H1 (cell line): ENCODE measurements around the gene HES1. TPM values are rescaled to one million over a fixed set of nuclear protein-coding genes. Genes with fewer than 3 reads are reported as not detected.
A peak's percentile ranks its signal among the peaks of the same experiment; 100 is the strongest.

Experiments used
- CTCF ChIA-PET: fragments of 300-600 bp; sonication (Branson Sonifier 250); formaldehyde crosslinking; loops from one replicate; lab custom pipeline; 2021; ENCODE audit not compliant: partially characterized antibody; lab: Charles Lee
- POLR2A ChIA-PET: fragments of 300-600 bp; sonication (Branson Sonifier 250); formaldehyde crosslinking; loops from one replicate; lab custom pipeline; 2021; ENCODE audit warnings: inconsistent platforms; ENCODE audit not compliant: partially characterized antibody; lab: Charles Lee
- DNase-seq, 2 experiments: peaks; one replicate each; pipeline versions ENCODE4 v3.0.0 to v3.0.0-alpha.2; 2010 to 2022; ENCODE audit warnings: low spot score in 2 of 2, low read depth in 1 of 2, mixed read lengths in 1 of 2
- FAIRE-seq: peaks from 2 replicates; lab custom pipeline; 2011; peaks lifted over from hg19 to GRCh38; lab: Jason Lieb, UNC
- H2AFZ ChIP-seq: 2 replicates; pipeline ENCODE4 v1.8.1; 2012; ENCODE audit warnings: low read length, inconsistent platforms
- H2AK5ac ChIP-seq: 2 replicates; pipeline ENCODE4 v1.6.1; 2013; ENCODE audit warnings: low read depth, low read length
- H2BK120ac ChIP-seq: replicated peaks from 2 replicates; pipeline ENCODE3; 2013; ENCODE audit warnings: low read depth, low read length, inconsistent platforms
- H2BK12ac ChIP-seq: 2 replicates; pipeline ENCODE4 v1.6.1; 2013; ENCODE audit warnings: low read depth, low read length
- H2BK15ac ChIP-seq: 2 replicates; pipeline ENCODE4 v1.6.1; 2013; ENCODE audit warnings: low read length
- H2BK20ac ChIP-seq: 2 replicates; pipeline ENCODE4 v1.6.1; 2013; ENCODE audit warnings: low read length
- H2BK5ac ChIP-seq: 2 replicates; pipeline ENCODE4 v1.6.1; 2013; ENCODE audit warnings: low read depth, low read length
- H3K14ac ChIP-seq: 2 replicates; pipeline ENCODE4 v1.6.1; 2013; ENCODE audit warnings: inconsistent platforms; ENCODE audit not compliant: insufficient read length
- H3K18ac ChIP-seq: 2 replicates; pipeline ENCODE4 v1.6.1; 2013; ENCODE audit warnings: low read length; ENCODE audit errors: extremely low read depth
- H3K23ac ChIP-seq: 2 replicates; pipeline ENCODE4 v1.6.1; 2013; ENCODE audit warnings: inconsistent platforms; ENCODE audit not compliant: insufficient read length
- H3K23me2 ChIP-seq: 2 replicates; pipeline ENCODE4 v1.6.1; 2013; ENCODE audit warnings: low read depth, low read length
- H3K27ac ChIP-seq: 2 replicates; pipeline ENCODE4 v1.6.1; 2011; ENCODE audit warnings: low read depth, low read length, inconsistent platforms
- H3K27me3 ChIP-seq, 4 experiments: replicated peaks in 1 of 4; 1 replicate in 1 of 4; 2 replicates in 3 of 4; pipeline versions ENCODE4 v1.6.1 to v1.8.1; 2011 to 2013; ENCODE audit warnings: low read length in 3 of 4, mild to moderate bottlenecking in 3 of 4, inconsistent platforms in 2 of 4, mixed read lengths in 2 of 4, moderate library complexity in 1 of 4; ENCODE audit not compliant: control insufficient read depth in 3 of 4, insufficient read depth in 3 of 4; ENCODE audit errors: extremely low read depth in 1 of 4
- H3K36me3 ChIP-seq, 4 experiments: 2 replicates each; pipeline versions ENCODE4 v1.6.1 to v1.8.1; 2011 to 2013; ENCODE audit warnings: mild to moderate bottlenecking in 4 of 4, low read length in 3 of 4, moderate library complexity in 2 of 4, control low read depth in 1 of 4, inconsistent platforms in 1 of 4; ENCODE audit not compliant: insufficient read depth in 4 of 4, control insufficient read depth in 2 of 4
- H3K4ac ChIP-seq: replicated peaks from 2 replicates; pipeline ENCODE3; 2013; ENCODE audit warnings: low read length, low read depth, mixed read lengths, inconsistent platforms; ENCODE audit not compliant: insufficient read length
- H3K4me1 ChIP-seq, 4 experiments: replicated peaks in 1 of 4; 1 replicate in 1 of 4; 2 replicates in 3 of 4; pipeline versions ENCODE4 v1.6.1 to v1.8.1; 2011 to 2013; ENCODE audit warnings: low read length in 3 of 4, inconsistent platforms in 2 of 4, mixed read lengths in 1 of 4; ENCODE audit not compliant: insufficient read depth in 4 of 4, control insufficient read depth in 3 of 4
- H3K4me2 ChIP-seq, 2 experiments: 2 replicates each; pipeline versions ENCODE4 v1.6.1 to v1.8.1; 2011 to 2013; ENCODE audit warnings: low read depth in 2 of 2, low read length in 2 of 2, control low read depth in 1 of 2, inconsistent platforms in 1 of 2, mild to moderate bottlenecking in 1 of 2; ENCODE audit not compliant: insufficient read depth in 1 of 2
- H3K4me3 ChIP-seq, 4 experiments: fragments of 200-600, 300-600 bp in 1 of 4; sonication (generic), shearing (Covaris generic), sonication (Bioruptor Twin) in 1 of 4; 2 replicates each; pipeline versions ENCODE4 v1.5.1 to v1.8.1; 2011 to 2016; ENCODE audit warnings: low read length in 4 of 4, low read depth in 3 of 4, control low read depth in 2 of 4, inconsistent platforms in 2 of 4, mild to moderate bottlenecking in 2 of 4, mixed read lengths in 1 of 4, moderate library complexity in 1 of 4; ENCODE audit not compliant: insufficient read depth in 2 of 4; ENCODE audit errors: extremely low read depth in 1 of 4
- H3K56ac ChIP-seq: replicated peaks from 2 replicates; pipeline ENCODE3; 2013; ENCODE audit warnings: low read depth, mild to moderate bottlenecking, mixed read lengths, low read length, inconsistent platforms; ENCODE audit not compliant: insufficient read length
- H3K79me1 ChIP-seq: 2 replicates; pipeline ENCODE4 v1.6.1; 2013; ENCODE audit warnings: low read depth, low read length, control low read depth
- H3K79me2 ChIP-seq, 2 experiments: 2 replicates each; pipeline versions ENCODE4 v1.6.1 to v1.8.1; 2012 to 2013; ENCODE audit warnings: low read length in 2 of 2, mild to moderate bottlenecking in 2 of 2, inconsistent platforms in 1 of 2; ENCODE audit not compliant: insufficient read depth in 2 of 2, control insufficient read depth in 1 of 2
- H3K9ac ChIP-seq, 4 experiments: replicated peaks in 1 of 4; 1 replicate in 1 of 4; 2 replicates in 3 of 4; pipeline versions ENCODE4 v1.6.1 to v1.8.1; 2011 to 2013; ENCODE audit warnings: low read depth in 3 of 4, low read length in 3 of 4, control low read depth in 2 of 4, mild to moderate bottlenecking in 2 of 4, moderate library complexity in 2 of 4, inconsistent platforms in 1 of 4; ENCODE audit errors: extremely low read depth in 1 of 4
- H3K9me3 ChIP-seq, 2 experiments: 2 replicates each; pipeline versions ENCODE4 v1.6.1 to v1.8.1; 2012 to 2013; ENCODE audit warnings: mild to moderate bottlenecking in 2 of 2, moderate library complexity in 2 of 2, control low read depth in 1 of 2, inconsistent platforms in 1 of 2, low read depth in 1 of 2, low read length in 1 of 2, mixed read lengths in 1 of 2; ENCODE audit not compliant: insufficient read depth in 2 of 2
- H4K20me1 ChIP-seq, 2 experiments: replicated peaks in 1 of 2; 2 replicates each; pipeline versions ENCODE3 to v1.8.1; 2011 to 2013; ENCODE audit warnings: inconsistent platforms in 2 of 2, low read length in 2 of 2, mild to moderate bottlenecking in 1 of 2; ENCODE audit not compliant: insufficient read depth in 2 of 2, control insufficient read depth in 1 of 2
- H4K5ac ChIP-seq: 2 replicates; pipeline ENCODE4 v1.6.1; 2013; ENCODE audit warnings: low read length, low read depth, mixed read lengths, inconsistent platforms; ENCODE audit not compliant: insufficient read length
- H4K8ac ChIP-seq: 2 replicates; pipeline ENCODE4 v1.8.0; 2013; ENCODE audit warnings: mild to moderate bottlenecking, moderate library complexity, low read length, inconsistent platforms; ENCODE audit not compliant: insufficient read depth; ENCODE audit errors: extremely low read depth
- H4K91ac ChIP-seq: replicated peaks from 2 replicates; pipeline ENCODE3; 2013; ENCODE audit warnings: low read length, mixed read lengths, inconsistent platforms; ENCODE audit not compliant: insufficient read length
- BCL11A ChIP-seq, 2 experiments: IDR thresholded peaks; one replicate each; pipeline ENCODE4 v1.6.1; 2011; ENCODE audit warnings: low read depth in 2 of 2, low read length in 2 of 2, mild to moderate bottlenecking in 2 of 2
- FOSL1 ChIP-seq: IDR thresholded peaks from 2 replicates; pipeline ENCODE4 v1.6.1; 2011; ENCODE audit warnings: mild to moderate bottlenecking, low read depth, low read length, moderate library complexity; ENCODE audit not compliant: insufficient read depth
- HDAC6 ChIP-seq: IDR thresholded peaks from one replicate; pipeline ENCODE4 v1.7.1; 2012; ENCODE audit warnings: low read depth, mild to moderate bottlenecking, inconsistent platforms, low read length, moderate library complexity
- NRF1 ChIP-seq: IDR thresholded peaks from 2 replicates; pipeline ENCODE4 v1.6.1; 2011; ENCODE audit warnings: mild to moderate bottlenecking, low read depth, low read length, improper control_type of control experiment
- POLR2A ChIP-seq, 2 experiments: IDR thresholded peaks; 1 replicate in 1 of 2; 2 replicates in 1 of 2; pipeline ENCODE4 v1.6.1; 2011; ENCODE audit warnings: low read depth in 2 of 2, low read length in 2 of 2, mild to moderate bottlenecking in 2 of 2; ENCODE audit errors: control extremely low read depth in 1 of 2
- RAD21 ChIP-seq, 2 experiments: IDR thresholded peaks in 1 of 2; conservative IDR thresholded peaks in 1 of 2; 2 replicates each; pipeline ENCODE4 v1.6.1; 2011; ENCODE audit warnings: low read depth in 2 of 2, low read length in 2 of 2, improper control_type of control experiment in 1 of 2, inconsistent platforms in 1 of 2, mild to moderate bottlenecking in 1 of 2, moderate library complexity in 1 of 2
- RNF2 ChIP-seq: fragments of 200-900, 300-1000 bp; sonication (generic); IDR thresholded peaks from 2 replicates; pipeline ENCODE4 v1.7.1; 2016; ENCODE audit warnings: borderline replicate concordance, low read depth, mild to moderate bottlenecking, antibody characterized with exemption, low read length; ENCODE audit not compliant: poor library complexity, severe bottlenecking; ENCODE audit errors: missing control alignments
- SIN3A ChIP-seq, 2 experiments: IDR thresholded peaks in 1 of 2; conservative IDR thresholded peaks in 1 of 2; 2 replicates each; pipeline ENCODE4 v1.6.1; 2011 to 2012; ENCODE audit warnings: low read length in 2 of 2, improper control_type of control experiment in 1 of 2, low read depth in 1 of 2, mild to moderate bottlenecking in 1 of 2
- TBP ChIP-seq: IDR thresholded peaks from 2 replicates; pipeline ENCODE4 v1.6.1; 2011; ENCODE audit warnings: low read depth, low read length, improper control_type of control experiment
- WGBS, 2 experiments: shearing (Covaris generic) in 1 of 2; methylation state at CpG; one replicate each; pipeline versions ENCODE4 v1.1.6 to v1.1.7; 2013 to 2015; ENCODE audit warnings: low lambda C conversion rate in 2 of 2, mixed read lengths in 2 of 2, inconsistent platforms in 1 of 2, low coverage in 1 of 2, missing lambda C conversion rate in 1 of 2; ENCODE audit not compliant: insufficient replicate concordance in 2 of 2, insufficient coverage in 1 of 2, insufficient read length in 1 of 2; ENCODE audit errors: extremely low coverage in 1 of 2, missing lambda C conversion rate in 1 of 2; 5-methylcytosine and 5-hydroxymethylcytosine counted together
- polyA plus RNA-seq, 7 experiments: library from polyadenylated mRNA; depleted of rRNA in 3 of 7; stranded (reverse) in 5 of 7; unstranded in 2 of 7; fragments of >200 nt in 5 of 7; fragments of 200-250 nt in 2 of 7; gene quantifications; 1 replicate in 5 of 7; 2 replicates in 1 of 7; 4 replicates in 1 of 7; pipeline versions ENCODE4 v1.2.1 to v1.2.3, GENCODE V29; 2011 to 2013; ENCODE audit warnings: missing spikeins in 2 of 7, mixed read lengths in 2 of 7
- total RNA-seq: library from RNA; stranded (reverse); fragmentation: NEBNext Ultra II Directional; extraction: Animal tissue kit (Norgen Biotek cat#: 25700); gene quantifications from 2 replicates; pipeline ENCODE4 v1.2.1, GENCODE V29; 2021
- TF ChIP-seq, protein P1 (sequence below): IDR thresholded peaks from 2 replicates; pipeline ENCODE4 v1.6.1; 2012; ENCODE audit warnings: inconsistent platforms

HES1 gene
- total and polyA plus RNA-seq, 2 of the 8 experiments (the other 6 are each of a cell fraction or from before 2014, with no cell fraction given) = 7.9 to 12.9 TPM

- Histone ChIP-seq H3K27me3 (no peaks in the 10 kb centered on the region; a peak in 1 of 7 replicates), H3K4me3 (no peak overlapping the region)
- no peak for TF ChIP-seq NRF1
- no peak for TF ChIP-seq TBP
- no peak for TF ChIP-seq SIN3A (conservative IDR thresholded peaks at IDR 0.05 in 1 of 2, IDR thresholded peaks at IDR 0.05 in 1 of 2; ENCODE audit: low read depth in 1 of 2, low read length in 2 of 2)
- TF ChIP-seq FOSL1 = no peak
- no peak for TF ChIP-seq HDAC6
- TF ChIP-seq RNF2 = no peak
- TF ChIP-seq, protein P1, sequence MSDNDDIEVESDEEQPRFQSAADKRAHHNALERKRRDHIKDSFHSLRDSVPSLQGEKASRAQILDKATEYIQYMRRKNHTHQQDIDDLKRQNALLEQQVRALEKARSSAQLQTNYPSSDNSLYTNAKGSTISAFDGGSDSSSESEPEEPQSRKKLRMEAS = no peak
- TF ChIP-seq BCL11A (IDR thresholded peaks at IDR 0.05; ENCODE audit: low read depth in 2 of 2, low read length in 2 of 2) = no peak
- no peak for TF ChIP-seq POLR2A (IDR thresholded peaks at IDR 0.05; ENCODE audit: control extremely low read depth in 1 of 2, low read depth in 2 of 2, low read length in 2 of 2)
- TF ChIP-seq RAD21 (IDR thresholded peaks at IDR 0.05 in 1 of 2, conservative IDR thresholded peaks at IDR 0.05 in 1 of 2; ENCODE audit: low read depth in 2 of 2, low read length in 2 of 2) = no peak
- TF ChIP-seq, all 59 proteins: peak for 0
- Histone ChIP-seq H3K27ac (no peak overlapping the region), H3K36me3 (no peaks in the 10 kb centered on the region), H4K91ac (no peak overlapping the region), H2AFZ (no peak overlapping the region), H4K20me1 (no peaks in the 10 kb centered on the region), H2AK5ac (no peak overlapping the region), H2BK20ac (no peak overlapping the region), H3K79me1 (no peaks in the 10 kb centered on the region), H4K8ac (no peak overlapping the region), H3K56ac (no peak overlapping the region), H3K23me2 (no peaks in the 10 kb centered on the region), H3K9me3 (no peaks in the 10 kb centered on the region), H3K23ac (no peak overlapping the region), H2BK5ac (no peak overlapping the region), H2BK120ac (no peak overlapping the region), H2BK15ac (0 out of 2 replicates have a peak overlapping the region, but pooled peaks have one; percentile 18), H2BK12ac (no peak overlapping the region), H3K4ac (no peak overlapping the region), H3K4me2 (no peak overlapping the region), H3K79me2 (no peaks in the 10 kb centered on the region), H3K14ac (no peak overlapping the region), H3K9ac (no peak overlapping the region), H3K4me1 (peaks cover 0 to 4% (median 3%) of the 10 kb centered on the region in 4 experiments; a peak in 2 of 7 replicates), H3K18ac (no peak overlapping the region), H4K5ac (no peak overlapping the region)
- CTCF ChIA-PET = interaction anchor here (1.6 to 3.3 kb wide), 2 partner anchors 15 to 62 kb away, joined by 5 to 8 read pairs; no protein-coding TSS in a partner anchor
- POLR2A ChIA-PET = interaction anchor here (0.6 kb wide), 1 partner anchor 20 kb away, joined by 4 read pairs; no protein-coding TSS in a partner anchor
- DNase-seq = no peak
- WGBS, 2 experiments = 87% methylated on average over 4 of the region's 4 CpGs; no CpG with 5 or more reads in 1 of the 2 experiments
- no peak for FAIRE-seq
Observed at GRCh38 chr3:194183271-194183670, 47.3 kb downstream of the HES1 start.
